Measurements from ENCODE around the gene KCNB1. TPM values are rescaled to one million over a fixed set of nuclear protein-coding genes. Genes with fewer than 3 reads are reported as not detected.

Gene KCNB1
- total RNA-seq, 1 donor, result under 0.01 TPM

- Histone ChIP-seq H3K4me3 (ENCODE audit: insufficient read depth, low read length) (no peak overlapping the region), H4K20me1 (ENCODE audit: insufficient read depth, low read length) (peaks cover 7% of the 10 kb centered on the region), H3K27ac (ENCODE audit: low read depth, low read length) (no peak overlapping the region), H3K27me3 (ENCODE audit: insufficient read depth, low read length) (peaks cover 25% of the 10 kb centered on the region), H2AFZ (ENCODE audit: low read length) (no peak overlapping the region), H3K9me3 (ENCODE audit: low read depth, low read length) (no peaks in the 10 kb centered on the region), H3K4me1 (ENCODE audit: insufficient read depth, low read length) (no peaks in the 10 kb centered on the region), H3K79me2 (ENCODE audit: insufficient read depth, low read length) (no peaks in the 10 kb centered on the region), H3K4me2 (ENCODE audit: insufficient read depth, low read length) (no peak overlapping the region), H3K36me3 (ENCODE audit: insufficient read depth, low read length) (no peaks in the 10 kb centered on the region)
- TF ChIP-seq CTCF (IDR thresholded peaks at IDR 0.05; ENCODE audit: extremely low read depth, low read depth, low read length), result no peak
- no peak for DNase-seq (ENCODE audit: insufficient read length, low spot score, missing footprints)
These were observed 36.1 kb upstream of the KCNB1 start for GRCh38 chr20:49518576-49518975.

DNA sequence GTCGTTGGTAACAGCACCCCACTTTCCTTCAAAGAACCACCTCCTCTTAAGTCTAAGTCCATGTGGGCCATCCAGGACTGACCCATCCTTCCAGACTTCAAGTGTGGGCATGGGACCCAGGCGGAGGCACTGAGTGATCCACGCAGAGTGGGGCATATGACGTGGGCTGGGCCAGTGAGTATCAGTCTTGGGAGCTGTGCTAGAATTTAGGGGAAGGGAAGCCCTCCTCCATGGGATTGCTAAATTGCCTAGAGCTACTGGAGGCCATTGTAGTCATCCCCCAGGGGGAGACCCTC, 35.3 kb upstream of the KCNB1 start:
- DNase-seq (ENCODE audit: insufficient read length, low spot score, missing footprints), result no peak
- Histone ChIP-seq H3K27me3 (ENCODE audit: insufficient read depth, low read length) (peaks cover 33% of the 10 kb centered on the region), H3K27ac (ENCODE audit: low read depth, low read length) (no peak overlapping the region), H3K36me3 (ENCODE audit: insufficient read depth, low read length) (no peaks in the 10 kb centered on the region), H3K79me2 (ENCODE audit: insufficient read depth, low read length) (no peaks in the 10 kb centered on the region), H3K4me2 (ENCODE audit: insufficient read depth, low read length) (no peak overlapping the region), H4K20me1 (ENCODE audit: insufficient read depth, low read length) (peaks cover 7% of the 10 kb centered on the region), H2AFZ (ENCODE audit: low read length) (no peak overlapping the region), H3K4me3 (ENCODE audit: insufficient read depth, low read length) (no peak overlapping the region), H3K4me1 (ENCODE audit: insufficient read depth, low read length) (no peaks in the 10 kb centered on the region), H3K9me3 (ENCODE audit: low read depth, low read length) (no peaks in the 10 kb centered on the region)
- TF ChIP-seq CTCF (IDR thresholded peaks at IDR 0.05; ENCODE audit: extremely low read depth, low read depth, low read length), result no peak

DNA sequence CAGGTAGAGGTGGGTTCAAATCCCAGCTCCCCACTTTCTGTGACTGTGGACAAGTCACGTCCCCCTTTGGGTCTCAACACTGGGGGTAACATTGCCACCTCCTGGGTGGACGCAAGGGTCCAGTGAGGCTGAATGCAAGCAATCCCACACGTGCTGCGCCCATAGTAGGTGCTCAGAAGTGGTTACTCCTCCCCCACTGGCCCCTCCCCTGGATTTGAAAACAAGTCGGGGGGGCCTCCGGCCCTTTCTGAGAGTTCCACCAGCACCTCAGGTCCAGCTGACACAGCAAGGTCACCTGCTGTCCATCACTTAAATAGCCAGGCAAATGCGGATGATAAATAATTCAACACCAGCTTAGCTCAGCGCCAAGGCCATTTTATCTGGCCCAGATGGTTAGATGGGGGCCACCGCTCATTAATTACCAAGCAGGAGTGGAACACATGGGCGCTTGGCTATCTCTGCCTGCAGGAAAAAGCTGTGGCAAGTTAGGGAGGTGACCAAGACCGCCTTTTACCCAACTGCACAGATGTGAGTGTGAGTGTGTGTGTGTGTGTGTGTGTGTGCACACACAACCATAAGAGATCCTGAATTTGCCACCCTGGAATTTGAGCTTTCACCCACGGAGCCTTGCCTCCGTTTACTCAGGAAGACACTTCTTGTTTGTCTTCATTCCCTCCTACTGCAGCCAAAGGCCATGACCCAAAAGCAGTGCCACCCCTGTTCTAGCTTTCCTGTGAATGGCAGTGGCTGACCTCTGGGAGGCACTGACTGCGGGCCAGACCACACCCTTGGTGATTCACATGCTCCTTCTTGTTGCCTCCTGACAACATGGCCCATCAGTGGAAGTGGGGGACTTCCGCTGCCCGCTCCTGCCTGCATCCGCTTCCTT, 34.7 kb upstream of the KCNB1 start:
- Histone ChIP-seq H4K20me1 (ENCODE audit: insufficient read depth, low read length) (peaks cover 7% of the 10 kb centered on the region), H2AFZ (ENCODE audit: low read length) (no peak overlapping the region), H3K36me3 (ENCODE audit: insufficient read depth, low read length) (no peaks in the 10 kb centered on the region), H3K79me2 (ENCODE audit: insufficient read depth, low read length) (no peaks in the 10 kb centered on the region), H3K9me3 (ENCODE audit: low read depth, low read length) (no peaks in the 10 kb centered on the region), H3K4me3 (ENCODE audit: insufficient read depth, low read length) (no peak overlapping the region), H3K27me3 (ENCODE audit: insufficient read depth, low read length) (peaks cover 35% of the 10 kb centered on the region), H3K27ac (ENCODE audit: low read depth, low read length) (no peak overlapping the region), H3K4me2 (ENCODE audit: insufficient read depth, low read length) (no peak overlapping the region), H3K4me1 (ENCODE audit: insufficient read depth, low read length) (no peaks in the 10 kb centered on the region)
- no peak for TF ChIP-seq CTCF (IDR thresholded peaks at IDR 0.05; ENCODE audit: extremely low read depth, low read depth, low read length)
- no peak for DNase-seq (ENCODE audit: insufficient read length, low spot score, missing footprints)

DNA sequence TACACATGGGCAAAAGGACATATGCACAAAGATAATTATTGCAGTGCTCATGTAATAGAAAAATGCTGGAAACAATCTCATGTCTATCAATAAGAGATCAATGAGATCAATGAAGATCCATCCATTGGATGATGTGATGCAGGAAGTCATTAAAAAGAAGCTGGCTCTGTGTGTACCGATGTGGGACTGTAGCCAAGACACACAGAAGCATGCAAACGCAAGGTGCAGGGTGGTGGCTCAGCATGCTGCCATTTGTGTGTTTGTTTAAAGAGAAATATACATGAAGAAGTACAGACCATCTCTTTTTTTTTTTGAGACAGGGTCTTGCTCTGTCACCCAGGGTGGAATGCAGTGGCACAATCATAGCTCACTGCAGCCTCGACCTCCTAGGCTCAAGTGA, 33.1 kb upstream of the KCNB1 start:
- Histone ChIP-seq H3K27ac (ENCODE audit: low read depth, low read length) (no peak overlapping the region), H3K4me3 (ENCODE audit: insufficient read depth, low read length) (no peak overlapping the region), H4K20me1 (ENCODE audit: insufficient read depth, low read length) (peaks cover 2% of the 10 kb centered on the region), H3K9me3 (ENCODE audit: low read depth, low read length) (no peaks in the 10 kb centered on the region), H2AFZ (ENCODE audit: low read length) (no peak overlapping the region), H3K4me1 (ENCODE audit: insufficient read depth, low read length) (peaks cover 10% of the 10 kb centered on the region), H3K27me3 (ENCODE audit: insufficient read depth, low read length) (peaks cover 33% of the 10 kb centered on the region), H3K79me2 (ENCODE audit: insufficient read depth, low read length) (no peaks in the 10 kb centered on the region), H3K36me3 (ENCODE audit: insufficient read depth, low read length) (no peaks in the 10 kb centered on the region), H3K4me2 (ENCODE audit: insufficient read depth, low read length) (no peak overlapping the region)
- no peak for DNase-seq (ENCODE audit: insufficient read length, low spot score, missing footprints)
- no peak for TF ChIP-seq CTCF (IDR thresholded peaks at IDR 0.05; ENCODE audit: extremely low read depth, low read depth, low read length)

Measured in osteoblast (primary cell).